ACC112 (cell line): ENCODE data around the gene PRODH2.

Source experiments
- H2AFZ ChIP-seq: fragments of 200-600 bp; sonication (generic); one replicate; pipeline ENCODE4 v1.6.0; 2017; ENCODE audit warnings: antibody characterized with exemption, low read length; ENCODE audit not compliant: unreplicated experiment
- H3K27ac ChIP-seq: fragments of 200-600 bp; sonication (generic); 2 replicates; pipeline ENCODE4 v1.5.1; 2014; ENCODE audit warnings: low read depth, mild to moderate bottlenecking, antibody characterized with exemption, low read length, moderate library complexity
- H3K27me3 ChIP-seq: fragments of 200-600 bp; sonication (generic); 2 replicates; pipeline ENCODE4 v1.6.1; 2014; ENCODE audit warnings: mild to moderate bottlenecking, antibody characterized with exemption, low read length, moderate library complexity, mixed read lengths; ENCODE audit not compliant: insufficient read depth
- H3K36me3 ChIP-seq: fragments of 200-600 bp; sonication (generic); 2 replicates; pipeline ENCODE4 v1.6.1; 2016; ENCODE audit warnings: mild to moderate bottlenecking, antibody characterized with exemption, low read length, moderate library complexity, mixed read lengths; ENCODE audit not compliant: insufficient read depth
- H3K4me1 ChIP-seq: fragments of 200-600 bp; sonication (generic); one replicate; pipeline ENCODE4 v1.6.1; 2016; ENCODE audit warnings: low read length, mixed read lengths; ENCODE audit not compliant: insufficient read depth, unreplicated experiment, control insufficient read depth
- H3K4me3 ChIP-seq: fragments of 200-600 bp; sonication (generic); 2 replicates; pipeline ENCODE4 v1.5.1; 2014; ENCODE audit warnings: mild to moderate bottlenecking, low read depth, low read length
- H3K79me2 ChIP-seq: fragments of 200-600 bp; sonication (generic); one replicate; pipeline ENCODE4 v1.6.0; 2016; ENCODE audit warnings: low read length; ENCODE audit not compliant: control insufficient read depth, unreplicated experiment, insufficient read depth

PRODH2 gene, protein sequence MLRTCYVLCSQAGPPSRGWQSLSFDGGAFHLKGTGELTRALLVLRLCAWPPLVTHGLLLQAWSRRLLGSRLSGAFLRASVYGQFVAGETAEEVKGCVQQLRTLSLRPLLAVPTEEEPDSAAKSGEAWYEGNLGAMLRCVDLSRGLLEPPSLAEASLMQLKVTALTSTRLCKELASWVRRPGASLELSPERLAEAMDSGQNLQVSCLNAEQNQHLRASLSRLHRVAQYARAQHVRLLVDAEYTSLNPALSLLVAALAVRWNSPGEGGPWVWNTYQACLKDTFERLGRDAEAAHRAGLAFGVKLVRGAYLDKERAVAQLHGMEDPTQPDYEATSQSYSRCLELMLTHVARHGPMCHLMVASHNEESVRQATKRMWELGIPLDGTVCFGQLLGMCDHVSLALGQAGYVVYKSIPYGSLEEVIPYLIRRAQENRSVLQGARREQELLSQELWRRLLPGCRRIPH

DNA sequence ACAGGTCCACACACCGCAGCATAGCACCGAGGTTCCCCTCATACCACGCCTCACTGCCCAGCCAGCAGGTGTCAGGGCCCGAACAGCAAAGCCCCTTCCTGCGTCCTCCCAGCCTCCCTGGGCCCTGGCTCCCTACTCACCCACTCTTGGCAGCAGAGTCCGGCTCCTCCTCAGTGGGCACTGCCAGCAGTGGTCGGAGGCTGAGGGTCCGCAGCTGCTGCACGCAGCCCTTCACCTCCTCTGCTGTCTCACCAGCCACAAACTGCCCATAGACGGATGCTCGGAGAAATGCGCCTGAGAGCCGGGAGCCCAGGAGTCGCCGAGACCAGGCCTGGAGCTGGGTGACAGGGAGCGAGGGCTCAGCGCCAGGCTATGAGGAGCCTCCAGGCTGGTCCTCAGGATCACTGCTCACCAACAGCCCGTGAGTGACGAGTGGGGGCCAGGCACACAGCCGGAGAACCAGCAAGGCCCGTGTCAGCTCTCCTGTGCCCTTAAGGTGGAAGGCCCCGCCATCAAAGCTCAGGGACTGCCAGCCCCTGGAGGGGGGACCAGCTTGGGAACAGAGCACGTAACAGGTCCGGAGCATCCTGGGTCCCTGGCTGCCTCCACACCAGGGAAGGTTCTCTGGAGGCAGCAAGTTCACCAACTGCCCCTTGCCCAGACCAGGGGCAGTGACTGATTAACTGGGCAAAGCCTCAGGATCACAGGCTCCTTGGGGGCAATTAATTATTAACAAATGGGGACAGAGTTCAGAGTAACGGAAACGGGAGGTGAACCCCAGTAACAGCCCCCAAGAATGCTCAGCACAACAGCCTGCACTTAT lies at the start of gene PRODH2:
TSS of gene PRODH2 (minus strand) at position 626 of the 823 bp plus-strand sequence. CDS start at position 586, 40 bp downstream.
- Histone ChIP-seq H3K27me3 (peaks cover 9% of the 10 kb centered on the region), H3K36me3 (no peaks in the 10 kb centered on the region), H3K79me2 (no peaks in the 10 kb centered on the region), H3K27ac (no peak within 1 kb of the TSS), H2AFZ (no peak within 1 kb of the TSS), H3K4me3 (no peak within 1 kb of the TSS), H3K4me1 (no peaks in the 10 kb centered on the region)

DNA sequence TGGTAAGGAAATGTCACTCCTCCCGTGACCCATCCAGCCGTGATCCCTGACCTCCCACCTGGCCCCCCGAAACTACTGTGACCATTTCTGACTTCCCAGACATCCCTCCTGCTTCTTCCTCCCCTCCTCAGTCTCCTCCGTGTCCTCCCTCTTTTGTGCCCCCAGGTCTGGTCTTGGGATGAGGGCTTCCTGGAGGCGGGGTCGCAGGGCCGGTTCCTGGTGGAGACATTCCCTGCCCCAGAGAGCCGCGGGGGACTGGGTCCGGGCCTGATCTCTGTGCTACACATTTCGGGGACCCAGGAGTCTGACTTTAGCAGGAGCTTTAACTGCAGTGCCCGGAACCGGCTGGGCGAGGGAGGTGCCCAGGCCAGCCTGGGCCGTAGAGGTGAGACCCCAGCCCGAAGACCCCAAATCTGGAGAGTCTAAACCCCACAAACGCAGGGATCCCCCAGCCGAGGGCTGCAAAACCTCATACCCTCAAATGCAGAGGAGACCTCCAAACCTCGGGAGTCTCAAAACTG lies 49.1 kb upstream of the PRODH2 start:
- H2AFZ ChIP-seq: no peak overlapping the region
- no peak overlapping the region for H3K4me3 ChIP-seq

DNA sequence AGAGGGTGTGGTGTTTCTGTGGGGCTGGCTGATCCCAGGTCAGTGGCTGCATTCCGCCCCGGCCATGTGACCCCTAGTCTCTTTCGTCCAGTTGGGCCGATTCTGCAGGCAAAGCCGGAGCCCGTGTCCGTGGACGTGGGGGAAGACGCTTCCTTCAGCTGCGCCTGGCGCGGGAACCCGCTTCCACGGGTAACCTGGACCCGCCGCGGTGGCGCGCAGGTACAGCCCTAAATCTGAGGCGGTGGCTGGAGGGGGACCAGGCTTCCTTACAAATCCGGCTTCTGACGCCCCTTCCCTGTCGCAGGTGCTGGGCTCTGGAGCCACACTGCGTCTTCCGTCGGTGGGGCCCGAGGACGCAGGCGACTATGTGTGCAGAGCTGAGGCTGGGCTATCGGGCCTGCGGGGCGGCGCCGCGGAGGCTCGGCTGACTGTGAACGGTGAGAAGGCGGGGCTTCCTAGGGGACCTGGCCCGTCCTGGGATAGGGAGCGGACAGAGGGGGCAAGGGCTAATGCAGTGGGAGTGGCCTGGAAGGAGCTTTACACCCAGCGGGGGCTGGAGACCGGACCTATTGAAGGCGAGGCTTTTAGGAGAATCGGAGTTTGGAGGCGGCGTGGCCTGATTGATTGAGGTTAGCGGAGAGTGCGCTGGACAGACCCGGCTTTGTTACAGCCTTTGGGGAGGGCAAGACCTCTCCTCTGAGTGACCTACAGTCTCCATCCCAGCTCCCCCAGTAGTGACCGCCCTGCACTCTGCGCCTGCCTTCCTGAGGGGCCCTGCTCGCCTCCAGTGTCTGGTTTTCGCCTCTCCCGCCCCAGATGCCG lies 48.4 kb upstream of the PRODH2 start:
- Histone ChIP-seq H3K27ac (no peak overlapping the region), H3K4me3 (no peak overlapping the region), H3K79me2 (no peaks in the 10 kb centered on the region), H2AFZ (no peak overlapping the region), H3K4me1 (peaks cover 2% of the 10 kb centered on the region), H3K36me3 (no peaks in the 10 kb centered on the region), H3K27me3 (peaks cover 45% of the 10 kb centered on the region)

More for the DNA sequence above, 49.1 kb upstream of the PRODH2 start:
- Histone ChIP-seq H3K27ac (no peak overlapping the region), H3K36me3 (no peaks in the 10 kb centered on the region), H3K4me1 (no peaks in the 10 kb centered on the region), H3K79me2 (no peaks in the 10 kb centered on the region), H3K27me3 (peaks cover 39% of the 10 kb centered on the region)

DNA sequence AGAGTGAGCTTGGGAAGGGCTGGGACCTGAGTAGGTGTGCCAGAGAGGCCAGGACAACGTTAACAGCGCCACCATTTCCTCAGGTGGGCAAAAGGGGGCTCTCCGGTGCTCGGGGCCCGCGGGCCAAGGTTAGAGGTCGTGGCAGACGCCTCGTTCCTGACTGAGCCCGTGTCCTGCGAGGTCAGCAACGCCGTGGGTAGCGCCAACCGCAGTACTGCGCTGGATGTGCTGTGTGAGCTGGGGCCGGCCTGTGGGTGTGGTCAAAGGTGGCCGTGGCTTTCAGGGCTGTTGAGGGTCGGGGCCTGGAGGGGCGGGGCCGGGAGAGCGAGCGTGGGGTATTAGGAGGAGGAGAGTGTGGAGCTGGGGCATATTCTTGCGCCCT lies 47.8 kb upstream of the PRODH2 start:
- Histone ChIP-seq H3K79me2 (no peaks in the 10 kb centered on the region), H3K27ac (no peak overlapping the region), H2AFZ (no peak overlapping the region), H3K4me1 (peaks cover 3% of the 10 kb centered on the region), H3K4me3 (no peak overlapping the region), H3K27me3 (peaks cover 44% of the 10 kb centered on the region), H3K36me3 (no peaks in the 10 kb centered on the region)

DNA sequence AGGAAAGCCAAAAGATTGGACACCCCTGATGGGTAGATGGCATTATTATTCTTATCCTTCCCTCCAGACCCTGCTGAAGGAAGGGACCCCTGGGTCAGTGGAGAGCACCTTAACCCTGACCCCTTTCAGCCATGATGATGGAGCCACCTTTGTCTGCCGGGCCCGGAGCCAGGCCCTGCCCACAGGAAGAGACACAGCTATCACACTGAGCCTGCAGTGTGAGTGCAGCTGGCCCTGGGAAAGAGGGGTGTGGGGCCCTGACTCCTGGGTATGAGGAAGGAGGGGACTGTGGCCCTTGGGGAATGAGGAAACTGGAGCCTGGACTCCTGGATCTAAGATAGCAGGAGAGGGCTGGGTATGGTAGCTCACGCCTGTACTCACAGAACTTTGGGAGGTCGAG lies 46.8 kb upstream of the PRODH2 start:
- no peak overlapping the region for H2AFZ ChIP-seq
- peaks cover 52% of the 10 kb centered on the region for H3K27me3 ChIP-seq
- H3K36me3 ChIP-seq: no peaks in the 10 kb centered on the region
- no peak overlapping the region for H3K4me3 ChIP-seq
- H3K79me2 ChIP-seq: no peaks in the 10 kb centered on the region
- H3K4me1 ChIP-seq: peaks cover 3% of the 10 kb centered on the region
- no peak overlapping the region for H3K27ac ChIP-seq

DNA sequence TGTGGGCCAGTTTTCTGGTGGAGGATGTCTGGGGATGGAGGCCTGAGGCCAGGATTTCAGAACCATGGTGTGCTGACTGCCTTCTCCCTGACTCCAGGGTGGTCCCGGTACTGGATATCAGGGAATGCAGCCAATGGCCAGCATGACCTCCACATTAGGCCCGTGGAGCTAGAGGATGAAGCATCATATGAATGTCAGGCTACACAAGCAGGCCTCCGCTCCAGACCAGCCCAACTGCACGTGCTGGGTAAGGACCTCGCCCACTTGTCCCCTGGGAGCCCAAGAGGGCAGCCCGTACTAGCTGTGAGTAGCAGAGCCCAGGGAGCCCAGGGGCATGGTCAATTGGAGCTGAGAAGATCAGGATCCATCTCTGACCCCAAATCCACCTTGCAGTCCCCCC lies 45.7 kb upstream of the PRODH2 start:
- H3K36me3 ChIP-seq: no peaks in the 10 kb centered on the region
- H2AFZ ChIP-seq: no peak overlapping the region
- H3K79me2 ChIP-seq: no peaks in the 10 kb centered on the region
- no peak overlapping the region for H3K27ac ChIP-seq
- H3K4me3 ChIP-seq: no peak overlapping the region
- peaks cover 52% of the 10 kb centered on the region for H3K27me3 ChIP-seq
- peaks cover 3% of the 10 kb centered on the region for H3K4me1 ChIP-seq

DNA sequence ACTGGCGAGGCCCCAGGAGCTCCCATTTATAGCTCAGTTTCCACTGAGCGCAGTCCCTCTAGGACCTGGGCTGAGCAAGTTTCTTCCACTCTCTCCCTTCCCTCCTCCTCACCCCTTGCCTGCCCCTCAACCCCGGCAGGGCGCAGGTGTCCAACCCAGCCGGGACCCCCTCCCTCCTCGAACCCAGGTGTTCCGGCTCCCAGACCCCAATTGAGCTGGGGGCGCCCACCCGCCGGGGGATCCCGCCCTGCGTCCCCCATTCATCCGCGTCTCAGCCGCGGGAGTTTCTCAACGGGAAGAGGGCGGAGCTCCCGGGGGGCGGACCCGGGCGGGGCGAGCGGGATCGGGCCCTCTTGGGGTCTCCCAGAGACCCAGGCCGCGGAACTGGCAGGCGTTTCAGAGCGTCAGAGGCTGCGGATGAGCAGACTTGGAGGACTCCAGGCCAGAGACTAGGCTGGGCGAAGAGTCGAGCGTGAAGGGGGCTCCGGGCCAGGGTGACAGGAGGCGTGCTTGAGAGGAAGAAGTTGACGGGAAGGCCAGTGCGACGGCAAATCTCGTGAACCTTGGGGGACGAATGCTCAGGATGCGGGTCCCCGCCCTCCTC lies 44.0 kb upstream of the PRODH2 start, which contains the start of gene KIRREL2:
TSS of gene KIRREL2 (plus strand) at position 366 of the 604 bp plus-strand sequence. CDS start at position 575, 209 bp downstream.
- no peaks in the 10 kb centered on the region for H3K79me2 ChIP-seq
- peak within 1 kb of the TSS; percentile 78 for H3K4me3 ChIP-seq
- no peaks in the 10 kb centered on the region for H3K36me3 ChIP-seq
- peaks cover 3% of the 10 kb centered on the region for H3K4me1 ChIP-seq
- no peak within 1 kb of the TSS for H3K27ac ChIP-seq
- H3K27me3 ChIP-seq: peaks cover 55% of the 10 kb centered on the region
- H2AFZ ChIP-seq: no peak within 1 kb of the TSS

DNA sequence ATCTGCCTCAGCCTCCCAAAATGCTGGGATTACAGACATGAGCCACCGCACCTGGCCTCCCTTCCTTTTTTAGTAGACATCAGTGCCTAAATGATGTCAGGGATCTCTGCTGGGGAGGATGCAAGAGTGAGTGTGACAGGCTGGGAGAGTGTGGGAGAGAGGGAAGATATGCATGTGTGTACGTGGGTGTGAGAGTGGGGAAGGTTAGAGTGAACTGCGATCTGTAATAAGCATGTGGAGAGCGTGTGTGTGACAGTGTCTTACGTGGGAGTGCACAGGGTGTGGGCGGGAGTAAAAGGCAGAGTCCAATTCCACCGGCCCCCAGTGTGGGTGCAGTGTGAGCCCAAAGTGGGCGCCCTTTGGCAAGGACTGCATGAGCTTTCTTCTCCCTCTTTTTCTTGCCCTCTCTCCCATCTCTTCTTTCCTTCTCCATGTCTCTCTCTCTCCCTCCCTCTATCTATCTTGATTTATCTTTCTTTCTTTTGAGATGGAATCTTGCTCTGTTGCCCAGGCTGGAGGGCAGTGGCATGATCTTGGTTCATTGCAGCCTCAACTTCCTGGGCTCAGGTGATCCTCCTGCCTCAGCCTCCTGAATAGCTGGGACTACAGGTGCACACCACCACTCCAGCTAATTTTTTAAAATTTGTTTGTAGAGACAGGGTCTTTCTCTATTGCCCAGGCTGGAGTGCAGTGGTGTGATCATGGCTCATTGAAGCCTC lies 40.6 kb upstream of the PRODH2 start:
- Histone ChIP-seq H3K36me3 (no peaks in the 10 kb centered on the region), H3K4me1 (peaks cover 3% of the 10 kb centered on the region), H3K4me3 (no peak overlapping the region), H2AFZ (no peak overlapping the region), H3K27ac (no peak overlapping the region), H3K79me2 (no peaks in the 10 kb centered on the region), H3K27me3 (peaks cover 59% of the 10 kb centered on the region)

DNA sequence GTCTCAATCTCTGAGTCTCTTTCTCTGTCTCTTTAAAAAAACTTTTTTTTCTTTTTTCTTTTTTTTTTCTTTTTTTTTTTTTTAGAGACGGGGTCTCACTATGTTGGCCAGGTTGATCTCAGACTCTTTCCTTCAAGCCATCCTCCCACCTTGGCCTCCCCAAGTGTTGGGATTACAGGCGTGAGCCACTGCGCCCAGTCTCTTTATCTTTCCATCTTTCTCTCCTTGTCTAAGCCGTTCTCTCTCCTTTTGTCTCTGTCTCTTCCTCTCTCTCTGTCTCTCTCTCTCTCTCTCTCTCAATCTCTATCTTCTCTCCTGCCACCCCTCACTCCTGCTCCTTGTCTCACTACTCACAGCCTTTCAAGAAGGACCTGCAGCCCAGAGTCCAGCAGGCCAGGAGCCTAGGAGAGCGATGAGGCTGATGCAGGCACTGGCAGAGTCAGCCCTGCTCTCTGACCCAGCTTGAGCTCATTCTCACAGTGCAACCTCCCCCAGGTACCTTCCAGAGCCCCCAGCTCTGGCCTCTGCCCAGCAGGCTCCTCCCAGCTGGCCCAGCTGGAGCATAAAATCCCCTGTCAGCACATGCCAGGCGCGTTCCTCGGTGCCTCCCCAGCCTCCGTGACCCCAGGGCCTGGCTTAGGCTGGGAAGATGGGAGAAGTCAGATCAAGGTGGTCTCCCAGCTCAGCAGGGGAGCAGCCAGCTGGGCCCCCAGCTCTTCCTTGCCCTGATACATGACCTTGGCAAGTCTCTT lies 39.6 kb upstream of the PRODH2 start, which contains the start of gene NPHS1:
TSS of gene NPHS1 (minus strand) at position 476 of the 752 bp plus-strand sequence. CDS start 667 bp downstream, outside the sequence.
- Histone ChIP-seq H3K27ac (no peak within 1 kb of the TSS), H3K4me3 (no peak within 1 kb of the TSS), H3K27me3 (peaks cover 62% of the 10 kb centered on the region), H3K4me1 (peaks cover 3% of the 10 kb centered on the region), H3K79me2 (no peaks in the 10 kb centered on the region), H3K36me3 (no peaks in the 10 kb centered on the region), H2AFZ (no peak within 1 kb of the TSS)
